HCT116 (cell line): ENCODE data around the gene SLC51A. TPM values are rescaled to one million over a fixed set of nuclear protein-coding genes. Genes with fewer than 3 reads are reported as not detected.
A peak's percentile ranks its signal among the peaks of the same experiment; 100 is the strongest.

Experiments
- ATAC-seq: fragments of 200-7000 bp; cut with Tn5 transposase; 2 replicates; pipeline ENCODE4 v1.9.1; 2020; ENCODE audit warnings: mild to moderate bottlenecking, moderate library complexity
- BruUV-seq: library from RNA; stranded (reverse); fragments of 400-500 nt; replicated peaks from 2 replicates; lab custom pipeline; 2021; lab: Mats Ljungman, UMichigan
- CTCF ChIA-PET: fragments of 300-600 bp; sonication (Branson Sonifier 250); formaldehyde crosslinking; loops from one replicate; lab custom pipeline; 2021; ENCODE audit warnings: antibody characterized with exemption; lab: Charles Lee
- POLR2A ChIA-PET: fragments of 300-600, 350-600 bp; sonication (Branson Sonifier 250); formaldehyde crosslinking; loops from one replicate; lab custom pipeline; 2021; ENCODE audit warnings: antibody characterized with exemption; lab: Charles Lee
- RAD21 ChIA-PET, 2 experiments: fragments of 300-600 bp; sonication (Branson Sonifier 250); formaldehyde crosslinking; loops; one replicate each; lab custom pipeline; 2023; ENCODE audit warnings: low total read pairs in 2 of 2; ENCODE audit not compliant: uncharacterized antibody in 2 of 2, unreplicated experiment in 2 of 2, low non-redundant PET in 1 of 2; lab: Charles Lee
- DNase-seq: peaks from one replicate; pipeline ENCODE4 v3.0.0-alpha.2; 2010; ENCODE audit warnings: low read depth, low spot score
- H2AFZ ChIP-seq: fragments of 200-600 bp; shearing (Covaris generic), sonication (generic); 2 replicates; pipeline ENCODE4 v1.6.1; 2017; ENCODE audit warnings: low read depth, mixed run types, mixed read lengths, antibody characterized with exemption, low read length; ENCODE audit not compliant: poor library complexity, severe bottlenecking
- H3K27ac ChIP-seq: 2 replicates; pipeline ENCODE4 v1.5.1; 2012; ENCODE audit warnings: low read depth, low read length
- H3K27me3 ChIP-seq: fragments of 200-600 bp; sonication (generic); 2 replicates; pipeline ENCODE4 v1.6.1; 2016; ENCODE audit warnings: mixed run types, low read length, mixed read lengths; ENCODE audit not compliant: insufficient read depth
- H3K36me3 ChIP-seq, 2 experiments: fragments of 200-500 bp in 1 of 2; fragments of 200-600 bp in 1 of 2; sonication (Bioruptor generic) in 1 of 2; sonication (generic) in 1 of 2; 2 replicates each; pipeline versions ENCODE4 v1.5.1 to v1.6.1; 2014 to 2016; ENCODE audit warnings: low read length in 2 of 2, inconsistent platforms in 1 of 2, mixed read lengths in 1 of 2, mixed run types in 1 of 2; ENCODE audit not compliant: insufficient read depth in 2 of 2, control insufficient read depth in 1 of 2
- H3K4me1 ChIP-seq, 2 experiments: fragments of 200-600 bp in 1 of 2; sonication (generic) in 1 of 2; 2 replicates each; pipeline versions ENCODE4 v1.5.1 to v1.6.1; 2012 to 2017; ENCODE audit warnings: low read length in 2 of 2, inconsistent platforms in 1 of 2, mild to moderate bottlenecking in 1 of 2, mixed read lengths in 1 of 2, mixed run types in 1 of 2, moderate library complexity in 1 of 2; ENCODE audit not compliant: insufficient read depth in 2 of 2, control insufficient read depth in 1 of 2
- H3K4me2 ChIP-seq: fragments of 200-600 bp; sonication (generic); 2 replicates; pipeline ENCODE4 v1.6.1; 2017; ENCODE audit warnings: mixed run types, low read length, mixed read lengths
- H3K4me3 ChIP-seq, 2 experiments: fragments of 200-600 bp in 1 of 2; sonication (generic) in 1 of 2; replicated peaks in 1 of 2; 2 replicates each; pipeline ENCODE4 v1.5.1; 2011 to 2016; ENCODE audit warnings: low read length in 2 of 2, control low read depth in 1 of 2, low read depth in 1 of 2, mild to moderate bottlenecking in 1 of 2, mixed read lengths in 1 of 2, mixed run types in 1 of 2
- H3K79me2 ChIP-seq: fragments of 200-600 bp; sonication (generic); 2 replicates; pipeline ENCODE4 v1.6.1; 2017; ENCODE audit warnings: mild to moderate bottlenecking, mixed run types, low read length, moderate library complexity, mixed read lengths; ENCODE audit not compliant: insufficient read depth
- H3K9ac ChIP-seq: fragments of 200-600 bp; sonication (generic); 2 replicates; pipeline ENCODE4 v1.6.1; 2016; ENCODE audit warnings: low read length, mixed read lengths
- H3K9me2 ChIP-seq: fragments of 200-600 bp; sonication (generic), shearing (Covaris generic); 2 replicates; pipeline ENCODE4 v1.6.1; 2017; ENCODE audit warnings: mixed run types, mild to moderate bottlenecking, moderate library complexity; ENCODE audit not compliant: insufficient read depth
- H3K9me3 ChIP-seq, 2 experiments: fragments of 200-500 bp in 1 of 2; fragments of 200-600 bp in 1 of 2; sonication (Bioruptor generic) in 1 of 2; sonication (generic) in 1 of 2; 2 replicates each; pipeline ENCODE4 v1.6.1; 2014 to 2017; ENCODE audit warnings: low read length in 2 of 2, mixed read lengths in 2 of 2, inconsistent platforms in 1 of 2, low read depth in 1 of 2, mild to moderate bottlenecking in 1 of 2, mixed run types in 1 of 2, moderate library complexity in 1 of 2; ENCODE audit not compliant: control insufficient read depth in 1 of 2, insufficient read depth in 1 of 2
- H4K20me1 ChIP-seq: fragments of 200-600 bp; sonication (generic), shearing (Covaris generic); 2 replicates; pipeline ENCODE4 v1.6.1; 2017; ENCODE audit warnings: mixed run types, mild to moderate bottlenecking, moderate library complexity; ENCODE audit not compliant: insufficient read depth
- ATF3 ChIP-seq: IDR thresholded peaks from 2 replicates; pipeline ENCODE4 v1.6.1; 2012
- EGR1 ChIP-seq: IDR thresholded peaks from 2 replicates; pipeline ENCODE4 v1.6.1; 2012; ENCODE audit warnings: low read depth
- FOSL1 ChIP-seq: IDR thresholded peaks from 2 replicates; pipeline ENCODE4 v1.6.1; 2012; ENCODE audit warnings: low read depth
- POLR2AphosphoS5 ChIP-seq: IDR thresholded peaks from 2 replicates; pipeline ENCODE4 v1.6.1; 2011; ENCODE audit warnings: mild to moderate bottlenecking, low read depth, low read length, moderate library complexity
- SIN3A ChIP-seq: IDR thresholded peaks from 2 replicates; pipeline ENCODE4 v1.6.1; 2012; ENCODE audit warnings: low read depth
- SRF ChIP-seq: IDR thresholded peaks from 2 replicates; pipeline ENCODE4 v1.6.1; 2012; ENCODE audit warnings: low read depth
- TCF7L2 ChIP-seq: IDR thresholded peaks from 2 replicates; pipeline ENCODE4 v1.7.0; 2011; ENCODE audit warnings: borderline replicate concordance, inconsistent platforms; ENCODE audit not compliant: insufficient read depth, insufficient read length; ENCODE audit errors: extremely low read depth
- ZBTB33 ChIP-seq: IDR thresholded peaks from 2 replicates; pipeline ENCODE4 v1.6.1; 2011; ENCODE audit warnings: mild to moderate bottlenecking, low read length, moderate library complexity; ENCODE audit not compliant: insufficient replicate concordance; ENCODE audit errors: extremely low read depth
- intact Hi-C: fragments of 100-400 bp; cut with micrococcal nuclease; formaldehyde crosslinking; loops from 2 replicates; pipeline ENCODE4 v1.10.0; 2022
- total RNA-seq: library from RNA; stranded (reverse); gene quantifications from one replicate; pipeline ENCODE4 v1.2.1, GENCODE V29; 2021; ENCODE audit not compliant: unreplicated experiment

Gene SLC51A
- total RNA-seq, 1 experiment from 2014 or later, result not detected

- DNase-seq, result no peak
- RAD21 ChIA-PET, result no interaction called here
- BruUV-seq, result no TSS peak
- CTCF ChIA-PET, result no interaction called here
- POLR2A ChIA-PET, result no interaction called here
- intact Hi-C loops, result no loop called here
- no peaks in the 10 kb centered on the region for H3K27me3 ChIP-seq
- no peak overlapping the region for H3K27ac ChIP-seq
- H3K36me3 ChIP-seq, result peaks cover 0 to 8% of the 10 kb centered on the region in 2 experiments; a peak in 2 of 4 replicates
- H3K9me3 ChIP-seq, result peaks cover 4% of the 10 kb centered on the region in 2 experiments; a peak in 2 of 4 replicates
- no peak overlapping the region for H3K4me3 ChIP-seq
- 0 out of 2 replicates have a peak, but pooled peaks cover 5% of the 10 kb centered on the region for H4K20me1 ChIP-seq
- no peak overlapping the region for H3K9ac ChIP-seq
- no peak overlapping the region for H2AFZ ChIP-seq
- no peak for TF ChIP-seq SRF
- no peak for TF ChIP-seq EGR1
- TF ChIP-seq, all 23 proteins: peak for 0
- Histone ChIP-seq H3K79me2 (peaks cover 72% of the 10 kb centered on the region), H3K4me2 (peak overlapping the region; percentile 17), H3K9me2 (no peaks in the 10 kb centered on the region), H3K4me1 (peaks cover 17 to 45% of the 10 kb centered on the region in 2 experiments)
- ATAC-seq, result no peak
Measured at GRCh38 chr3:196275126-196275525, 58.8 kb downstream of the SLC51A start.

- ChIA-PET POLR2A (no interaction called here), RAD21 (no interaction called here), CTCF (no interaction called here)
- no peaks in the 10 kb centered on the region for H3K9me2 ChIP-seq
- H2AFZ ChIP-seq, result no peak overlapping the region
- no TSS peak for BruUV-seq
- no peaks in the 10 kb centered on the region for H3K36me3 ChIP-seq
- H3K27me3 ChIP-seq, result no peaks in the 10 kb centered on the region
- no peaks in the 10 kb centered on the region for H3K9me3 ChIP-seq
- TF ChIP-seq ZBTB33, result no peak
- no peak for TF ChIP-seq FOSL1
- no peak for TF ChIP-seq POLR2AphosphoS5
- no peak for TF ChIP-seq ATF3
- TF ChIP-seq SIN3A, result no peak
- no peak for TF ChIP-seq TCF7L2
- H3K4me2 ChIP-seq, result no peak overlapping the region
- H4K20me1 ChIP-seq, result no peaks in the 10 kb centered on the region
- no peak overlapping the region for H3K27ac ChIP-seq
- peaks cover 20 to 42% of the 10 kb centered on the region in 2 experiments for H3K4me1 ChIP-seq
- H3K79me2 ChIP-seq, result peaks cover 88% of the 10 kb centered on the region
- ATAC-seq, result no peak
- no peak overlapping the region for H3K9ac ChIP-seq
- no peak for DNase-seq
- intact Hi-C loops, result no loop called here
- no peak overlapping the region for H3K4me3 ChIP-seq
Measured at GRCh38 chr3:196280689-196281440, 64.5 kb downstream of the SLC51A start.
